DOHH2 (cell line): ENCODE data around the gene ADAMTS5.

Experiments used
- EZH2phosphoT487 ChIP-seq: fragments of 200-600 bp; sonication (generic); IDR thresholded peaks from 2 replicates; pipeline ENCODE4 v1.6.1; 2017; ENCODE audit warnings: borderline replicate concordance, mild to moderate bottlenecking, antibody characterized with exemption, low read length, moderate library complexity, mixed read lengths
- TF ChIP-seq, protein P1 (sequence below): fragments of 200-600 bp; sonication (generic); IDR thresholded peaks from one replicate; pipeline ENCODE4 v1.5.1; 2014; ENCODE audit warnings: antibody characterized with exemption, mild to moderate bottlenecking, low read depth, low read length; ENCODE audit not compliant: poor library complexity, severe bottlenecking

DNA sequence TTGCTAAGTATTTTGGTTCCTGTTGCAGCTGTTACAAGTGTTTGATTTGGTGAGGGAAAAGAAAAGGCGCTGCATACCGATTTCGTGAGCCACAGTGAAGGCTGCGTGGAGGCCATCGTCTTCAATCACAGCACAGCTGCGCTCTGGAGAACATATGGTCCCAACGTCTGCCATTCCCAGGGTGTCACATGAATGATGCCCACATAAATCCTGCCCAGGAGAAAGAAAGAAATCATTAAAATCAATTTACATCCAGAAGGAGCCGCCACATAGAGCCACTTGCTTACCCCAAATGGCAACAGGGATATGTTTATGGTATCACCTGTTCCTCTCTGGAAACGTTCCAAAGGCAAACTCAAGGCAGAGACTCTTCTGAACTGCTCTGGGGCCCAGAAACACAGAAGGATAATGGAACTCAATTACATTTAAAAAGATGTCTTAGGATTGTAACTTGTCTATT, 12.2 kb downstream of the ADAMTS5 start:
- TF ChIP-seq, protein P1, sequence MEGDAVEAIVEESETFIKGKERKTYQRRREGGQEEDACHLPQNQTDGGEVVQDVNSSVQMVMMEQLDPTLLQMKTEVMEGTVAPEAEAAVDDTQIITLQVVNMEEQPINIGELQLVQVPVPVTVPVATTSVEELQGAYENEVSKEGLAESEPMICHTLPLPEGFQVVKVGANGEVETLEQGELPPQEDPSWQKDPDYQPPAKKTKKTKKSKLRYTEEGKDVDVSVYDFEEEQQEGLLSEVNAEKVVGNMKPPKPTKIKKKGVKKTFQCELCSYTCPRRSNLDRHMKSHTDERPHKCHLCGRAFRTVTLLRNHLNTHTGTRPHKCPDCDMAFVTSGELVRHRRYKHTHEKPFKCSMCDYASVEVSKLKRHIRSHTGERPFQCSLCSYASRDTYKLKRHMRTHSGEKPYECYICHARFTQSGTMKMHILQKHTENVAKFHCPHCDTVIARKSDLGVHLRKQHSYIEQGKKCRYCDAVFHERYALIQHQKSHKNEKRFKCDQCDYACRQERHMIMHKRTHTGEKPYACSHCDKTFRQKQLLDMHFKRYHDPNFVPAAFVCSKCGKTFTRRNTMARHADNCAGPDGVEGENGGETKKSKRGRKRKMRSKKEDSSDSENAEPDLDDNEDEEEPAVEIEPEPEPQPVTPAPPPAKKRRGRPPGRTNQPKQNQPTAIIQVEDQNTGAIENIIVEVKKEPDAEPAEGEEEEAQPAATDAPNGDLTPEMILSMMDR: no peak
- no peak for TF ChIP-seq EZH2phosphoT487
